NCI-H1417 treated with DMSO at 0.1 percent for 48 hours (cell line): Measurements from ENCODE around the gene SRSF7.
"Not testable (repeated sequence)": the region's sequence is repeated elsewhere in the genome, so short reads cannot be mapped to it uniquely, and the experiment has no call there.

Experiments
- DNase-seq: peaks from one replicate; lab custom pipeline; 2025; lab: John Stamatoyannopoulos, UW

The SRSF7 gene

GRCh38 chr2:38731684-38732221, 19.4 kb downstream of the SRSF7 start:
- DNase-seq = no peak

GRCh38 chr2:38731090-38731489, 20.1 kb downstream of the SRSF7 start:
- no peak for DNase-seq

- no peak for DNase-seq
Measured at GRCh38 chr2:38728694-38729093, 22.5 kb downstream of the SRSF7 start.

GRCh38 chr2:38727661-38728060, 23.5 kb downstream of the SRSF7 start:
- DNase-seq = no peak

GRCh38 chr2:38723173-38723572, 28.0 kb downstream of the SRSF7 start:
- DNase-seq = no peak

GRCh38 chr2:38722271-38723061, 28.7 kb downstream of the SRSF7 start:
- no peak for DNase-seq

GRCh38 chr2:38720613-38721241, 30.4 kb downstream of the SRSF7 start:
- DNase-seq = no peak

GRCh38 chr2:38719706-38720105, 31.5 kb downstream of the SRSF7 start:
- no peak for DNase-seq

- no peak for DNase-seq
Measured at GRCh38 chr2:38718601-38719000, 32.6 kb downstream of the SRSF7 start.

GRCh38 chr2:38716185-38716584, 35.0 kb downstream of the SRSF7 start:
- no peak for DNase-seq

- DNase-seq = not testable (repeated sequence)
Measured at GRCh38 chr2:38714941-38715340, 36.2 kb downstream of the SRSF7 start.

GRCh38 chr2:38713338-38713737, 37.8 kb downstream of the SRSF7 start:
- DNase-seq = no peak

GRCh38 chr2:38712871-38713270, 38.3 kb downstream of the SRSF7 start:
- no peak for DNase-seq

GRCh38 chr2:38712413-38712812, 38.7 kb downstream of the SRSF7 start:
- DNase-seq = no peak

- no peak for DNase-seq
Measured at GRCh38 chr2:38711558-38711957, 39.6 kb downstream of the SRSF7 start.

- DNase-seq = no peak
Measured at GRCh38 chr2:38709567-38710194, 41.5 kb downstream of the SRSF7 start.

- no peak for DNase-seq
Measured at GRCh38 chr2:38708900-38709566, 42.1 kb downstream of the SRSF7 start.

- not testable (repeated sequence) for DNase-seq
Measured at GRCh38 chr2:38708491-38708890, 42.7 kb downstream of the SRSF7 start.

- no peak for DNase-seq
Measured at GRCh38 chr2:38706846-38707345, 44.3 kb downstream of the SRSF7 start.

- no peak for DNase-seq
Measured at GRCh38 chr2:38704664-38705063, 46.5 kb downstream of the SRSF7 start.

- DNase-seq = not testable (repeated sequence)
Measured at GRCh38 chr2:38703336-38703735, 47.8 kb downstream of the SRSF7 start.

GRCh38 chr2:38702413-38702812, 48.7 kb downstream of the SRSF7 start:
- DNase-seq = no peak
